ENCODE results near the gene DMRT1.

The DMRT1 gene

DNA sequence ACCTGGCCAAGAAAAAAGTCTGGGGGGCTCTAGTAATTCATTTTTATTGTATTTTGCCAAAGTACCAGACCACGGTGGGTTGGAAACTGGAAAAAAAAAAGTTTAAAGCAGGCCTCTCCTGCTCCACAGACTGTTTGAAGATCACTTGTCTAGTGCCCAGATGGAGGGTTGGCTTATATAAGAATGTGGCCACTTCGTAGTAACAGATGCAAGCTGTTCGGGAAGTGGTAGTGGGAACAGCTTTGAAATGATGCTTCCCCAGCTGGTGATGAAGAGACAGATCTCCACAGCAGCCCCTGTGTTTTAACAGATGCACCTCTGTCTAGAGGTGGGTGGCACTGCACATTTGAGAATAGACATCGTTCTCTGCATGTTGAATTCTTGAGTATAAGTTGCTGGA, 80.7 kb downstream of the DMRT1 start:
- no peak for DNase-seq (ENCODE audit: low spot score)
- Histone ChIP-seq H3K27ac (no peak overlapping the region), H3K4me3 (no peak overlapping the region)
- TF ChIP-seq, protein P1, sequence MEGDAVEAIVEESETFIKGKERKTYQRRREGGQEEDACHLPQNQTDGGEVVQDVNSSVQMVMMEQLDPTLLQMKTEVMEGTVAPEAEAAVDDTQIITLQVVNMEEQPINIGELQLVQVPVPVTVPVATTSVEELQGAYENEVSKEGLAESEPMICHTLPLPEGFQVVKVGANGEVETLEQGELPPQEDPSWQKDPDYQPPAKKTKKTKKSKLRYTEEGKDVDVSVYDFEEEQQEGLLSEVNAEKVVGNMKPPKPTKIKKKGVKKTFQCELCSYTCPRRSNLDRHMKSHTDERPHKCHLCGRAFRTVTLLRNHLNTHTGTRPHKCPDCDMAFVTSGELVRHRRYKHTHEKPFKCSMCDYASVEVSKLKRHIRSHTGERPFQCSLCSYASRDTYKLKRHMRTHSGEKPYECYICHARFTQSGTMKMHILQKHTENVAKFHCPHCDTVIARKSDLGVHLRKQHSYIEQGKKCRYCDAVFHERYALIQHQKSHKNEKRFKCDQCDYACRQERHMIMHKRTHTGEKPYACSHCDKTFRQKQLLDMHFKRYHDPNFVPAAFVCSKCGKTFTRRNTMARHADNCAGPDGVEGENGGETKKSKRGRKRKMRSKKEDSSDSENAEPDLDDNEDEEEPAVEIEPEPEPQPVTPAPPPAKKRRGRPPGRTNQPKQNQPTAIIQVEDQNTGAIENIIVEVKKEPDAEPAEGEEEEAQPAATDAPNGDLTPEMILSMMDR (IDR thresholded peaks at IDR 0.05): no peak

DNA sequence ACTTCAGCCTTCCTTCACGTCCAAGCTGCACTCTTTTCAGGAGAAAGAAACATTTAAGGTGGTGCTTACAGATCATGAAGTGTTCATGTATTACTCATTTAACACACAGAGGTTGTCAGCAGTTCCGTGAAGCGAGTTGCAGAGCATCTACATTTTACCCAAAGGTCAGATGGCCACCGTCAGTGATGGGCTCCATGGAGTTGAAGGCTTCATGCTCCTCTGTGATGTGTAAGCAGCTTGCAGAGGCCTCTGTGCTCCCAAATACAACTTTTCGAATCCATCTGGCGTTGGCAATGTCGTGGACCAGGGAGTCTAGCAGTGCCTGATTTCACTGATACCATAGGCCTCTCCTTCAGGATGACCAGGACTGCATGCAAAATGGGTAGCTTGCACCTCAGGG, 81.2 kb downstream of the DMRT1 start:
- TF ChIP-seq, protein P1 (IDR thresholded peaks at IDR 0.05): no peak
- no peak overlapping the region for H3K27ac ChIP-seq
- DNase-seq (ENCODE audit: low spot score): no peak
- H3K4me3 ChIP-seq: no peak overlapping the region

DNA sequence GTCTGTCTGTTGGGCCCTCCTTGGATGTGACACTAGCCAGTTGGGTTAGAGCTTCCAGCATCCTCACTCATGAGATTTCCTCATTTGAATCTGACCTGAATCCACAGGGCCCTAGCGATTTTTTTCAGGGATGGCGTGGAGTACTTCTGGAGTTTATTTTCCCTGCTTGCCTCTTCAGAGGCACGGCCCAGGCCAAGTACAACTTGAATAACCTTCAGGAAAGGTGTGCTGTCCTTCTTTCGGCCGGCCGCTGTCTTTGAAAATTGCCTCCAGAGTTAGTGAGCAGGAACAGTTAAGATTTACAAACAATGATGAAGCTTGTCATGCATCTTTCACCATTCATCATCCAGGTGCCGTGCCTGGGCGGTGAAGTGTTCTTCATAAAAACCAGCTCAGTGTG, 85.5 kb downstream of the DMRT1 start:
- TF ChIP-seq, protein P1 (IDR thresholded peaks at IDR 0.05): no peak
- H3K27ac ChIP-seq: no peak overlapping the region
- no peak for DNase-seq (ENCODE audit: low spot score)
- no peak overlapping the region for H3K4me3 ChIP-seq

DNA sequence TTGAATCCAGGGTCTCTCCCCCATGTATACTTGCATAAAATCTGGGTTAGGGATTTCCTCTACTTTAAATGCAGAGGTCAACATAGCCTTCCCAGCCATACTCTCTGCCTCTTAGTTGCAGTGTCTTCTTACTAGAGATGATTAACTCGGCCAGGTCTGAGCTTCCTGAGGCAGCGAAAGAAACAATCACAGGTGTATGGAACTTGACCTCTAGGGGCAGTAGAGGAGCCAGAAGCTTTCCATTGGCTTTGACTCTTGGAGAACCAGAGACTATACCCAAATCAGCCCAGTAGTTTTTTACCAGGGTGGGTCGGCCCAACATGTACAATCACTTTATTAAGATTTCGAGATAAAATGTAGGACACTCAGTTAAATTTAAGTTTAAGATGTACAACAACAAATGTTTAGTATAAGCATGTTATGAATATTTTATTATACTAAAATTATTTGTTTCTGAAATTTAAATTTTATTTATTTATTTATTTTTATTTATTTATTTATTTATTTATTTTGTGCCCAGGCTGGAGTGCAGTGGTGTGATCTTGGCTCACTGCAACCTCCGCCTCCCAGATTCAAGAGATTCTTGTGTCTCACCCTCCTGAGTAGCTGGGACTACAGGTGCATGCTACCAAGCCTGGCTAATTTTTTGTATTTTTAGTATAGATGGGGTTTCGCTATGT, 87.0 kb downstream of the DMRT1 start:
- no peak for DNase-seq (ENCODE audit: low spot score)
- TF ChIP-seq, protein P1 (IDR thresholded peaks at IDR 0.05): no peak
- no peak overlapping the region for H3K4me3 ChIP-seq
- H3K27ac ChIP-seq: no peak overlapping the region

DNA sequence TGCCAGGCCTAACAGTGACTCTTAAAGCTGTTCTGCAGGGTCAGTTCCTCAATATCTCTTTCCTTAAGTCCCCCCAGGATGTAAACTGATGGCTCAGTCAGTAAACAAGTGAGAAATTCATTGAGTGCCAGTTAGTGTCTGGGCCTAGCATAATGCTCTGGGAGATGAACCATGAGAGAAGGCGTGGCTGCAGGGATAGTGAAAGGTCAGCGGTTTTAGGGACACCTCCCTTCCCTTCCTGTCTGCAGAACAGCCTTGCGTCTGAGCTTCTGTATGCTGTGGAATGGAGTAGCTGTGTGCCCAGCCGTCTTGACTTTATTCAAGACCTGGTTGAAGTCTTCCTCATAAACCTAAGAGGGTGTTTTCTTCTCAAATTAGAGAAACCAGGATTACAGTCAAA, 88.2 kb downstream of the DMRT1 start:
- TF ChIP-seq, protein P1 (IDR thresholded peaks at IDR 0.05): no peak
- no peak for DNase-seq (ENCODE audit: low spot score)
- H3K4me3 ChIP-seq: no peak overlapping the region
- H3K27ac ChIP-seq: no peak overlapping the region

DNA sequence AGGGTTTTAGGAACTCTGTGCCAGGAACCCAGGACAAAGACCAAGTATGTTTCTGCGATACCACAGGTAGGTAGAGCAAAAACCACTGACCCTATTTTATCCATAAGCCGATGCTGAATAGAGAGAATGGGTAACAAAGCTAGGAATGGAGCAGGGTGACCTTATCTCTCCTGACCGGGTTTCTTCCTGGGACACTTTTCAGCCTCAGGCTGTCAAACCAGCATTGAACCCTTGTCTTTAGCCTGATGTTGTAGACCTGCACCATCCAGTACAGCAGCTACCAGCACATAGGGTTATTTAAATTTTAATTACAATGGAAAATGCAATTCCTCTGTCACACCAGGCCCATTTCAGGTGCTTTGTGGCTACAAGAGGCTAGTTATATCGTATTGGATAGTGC, 91.9 kb downstream of the DMRT1 start:
- Histone ChIP-seq H3K27ac (no peak overlapping the region), H3K4me3 (no peak overlapping the region)
- TF ChIP-seq, protein P1 (IDR thresholded peaks at IDR 0.05): no peak
- no peak for DNase-seq (ENCODE audit: low spot score)

DNA sequence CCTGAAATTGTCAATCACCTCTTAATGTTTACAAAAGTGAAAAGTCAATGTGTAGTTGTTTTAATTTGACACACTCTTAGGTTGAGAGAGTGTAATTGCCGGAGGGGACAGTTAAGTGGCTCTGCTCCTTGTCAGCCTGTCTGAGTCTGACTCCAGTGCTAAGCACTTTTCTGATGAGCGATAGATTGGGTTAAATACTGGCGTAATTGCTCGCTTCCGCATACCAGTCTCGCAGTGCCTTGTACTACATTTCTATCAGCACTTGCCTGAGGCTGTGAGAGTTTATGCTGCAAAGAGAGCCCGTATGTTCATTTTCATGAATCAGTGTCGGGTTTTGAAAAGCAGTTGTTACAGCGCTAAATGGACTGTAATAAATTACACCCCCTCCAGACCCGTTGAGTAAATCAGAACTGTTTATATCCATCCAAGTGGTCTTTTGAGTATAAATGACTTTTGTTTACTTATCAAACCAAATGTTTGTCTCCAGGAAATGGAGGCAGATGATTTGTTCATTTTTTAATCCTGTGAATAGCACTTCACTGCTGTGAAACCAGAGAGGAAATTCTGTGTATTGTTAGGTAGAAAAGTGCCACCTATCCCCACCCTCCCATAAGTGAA, 94.0 kb downstream of the DMRT1 start:
- DNase-seq (ENCODE audit: low spot score): no peak
- H3K27ac ChIP-seq: no peak overlapping the region

More for the DNA sequence above, 94.0 kb downstream of the DMRT1 start:
- TF ChIP-seq, protein P1 (IDR thresholded peaks at IDR 0.05): no peak
- H3K4me3 ChIP-seq: peak overlapping the region; percentile 41

Data from coronary artery (tissue), 2 donors.